NCI-H1417 (cell line): Measurements from ENCODE around the gene TASP1.

ENCODE experiments used
- DNase-seq, 3 experiments: peaks; one replicate each; lab custom pipeline; 2025; lab: John Stamatoyannopoulos, UW

TASP1 gene

DNA sequence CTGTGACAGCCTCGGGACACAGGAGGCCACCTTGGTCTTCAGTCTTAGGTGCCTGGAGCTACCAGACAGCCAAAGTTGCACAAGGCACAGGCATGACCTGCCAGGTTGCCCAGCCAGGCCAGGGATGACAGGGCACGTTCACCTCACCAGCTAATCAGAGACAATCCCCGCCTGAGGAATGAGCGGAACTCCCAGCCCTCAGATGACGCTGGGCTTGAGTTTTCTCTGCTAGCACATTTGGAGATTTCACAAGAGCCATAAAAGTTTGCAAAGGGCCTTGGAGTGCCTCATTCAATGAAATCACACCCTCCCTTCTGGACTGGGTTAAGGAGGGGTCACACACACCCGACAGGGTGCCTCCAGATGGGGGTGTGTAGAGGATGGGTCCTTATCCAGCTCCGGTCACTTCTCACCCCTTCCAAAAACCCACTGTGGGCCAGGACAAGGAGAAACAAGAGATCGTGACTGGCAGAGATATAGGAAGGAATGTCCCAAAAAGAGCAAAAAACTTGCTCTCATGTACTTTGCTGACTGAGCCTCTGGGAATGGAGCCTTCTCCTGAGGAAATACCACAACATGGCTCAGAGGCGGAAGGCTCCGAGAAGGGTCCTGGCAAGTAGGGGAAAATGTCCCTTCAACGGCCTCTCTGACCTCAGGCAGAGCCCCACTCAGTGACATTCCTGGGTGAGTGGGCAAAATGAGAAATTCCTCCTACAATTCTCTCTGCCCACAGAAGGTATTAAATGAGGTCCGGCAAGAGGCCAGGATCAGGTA is 296.1 kb downstream of the TASP1 start:
- DNase-seq: no peak

DNA sequence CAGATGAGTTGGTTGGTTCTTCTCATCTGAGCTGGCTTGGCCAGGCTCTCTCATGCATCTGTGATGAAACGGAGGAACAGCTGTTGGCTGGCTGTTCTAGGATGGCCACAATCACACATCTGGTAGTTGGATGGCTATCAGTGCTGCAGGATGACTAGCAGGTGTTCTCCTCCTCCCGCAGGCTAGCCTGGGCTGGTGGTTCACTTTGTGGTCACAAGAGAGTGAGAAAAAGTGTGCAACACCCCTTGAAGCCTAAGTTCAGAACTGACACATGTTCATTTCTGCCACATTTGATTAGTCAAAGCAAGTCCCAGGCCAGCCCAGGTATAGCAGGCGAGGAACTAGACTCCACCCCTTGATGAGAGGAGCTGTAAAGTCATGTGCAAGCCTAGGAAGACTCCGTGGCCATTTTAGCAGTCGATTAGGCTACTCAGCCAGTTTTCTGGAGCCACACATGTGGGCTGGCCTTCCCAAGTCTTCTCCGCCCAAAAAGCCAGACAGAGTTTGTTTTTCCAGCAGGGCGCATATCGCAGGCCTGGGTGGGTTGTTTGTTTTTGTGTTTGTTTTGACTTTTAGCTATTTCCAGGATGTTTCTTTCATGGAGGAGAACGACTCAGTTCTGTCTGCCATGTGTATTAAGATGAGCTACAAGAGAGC is 296.9 kb downstream of the TASP1 start:
- no peak for DNase-seq

DNA sequence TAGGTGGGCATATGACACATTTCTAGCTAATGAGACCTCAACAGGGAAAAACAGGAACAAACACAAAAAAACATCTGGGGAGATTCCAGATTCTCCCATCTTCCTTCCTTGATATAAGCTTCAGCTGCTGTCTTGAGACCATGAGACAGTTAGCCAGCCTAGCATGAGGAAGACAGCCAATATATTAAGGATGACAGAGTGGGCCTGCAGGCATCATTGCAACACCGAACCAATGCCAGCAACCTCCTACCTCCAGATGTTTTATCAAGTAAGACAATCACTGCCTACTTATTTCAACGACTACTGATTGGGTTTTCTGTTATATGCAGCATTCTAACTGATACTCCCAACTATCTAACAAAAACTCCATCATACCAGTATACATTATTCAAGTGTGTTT is 298.6 kb downstream of the TASP1 start:
- DNase-seq: no peak
